Lower leg skin (tissue), 3 donors: ENCODE data around the gene AQP2.

Source experiments
- CTCF ChIP-seq, 3 donors: fragments of 450-650 bp; IDR thresholded peaks; one replicate each; pipeline ENCODE4 v1.5.1; 2016; ENCODE audit warnings: antibody characterized with exemption in 3 of 3, mild to moderate bottlenecking in 3 of 3, moderate library complexity in 2 of 3
- POLR2A ChIP-seq, 2 donors: fragments of 450-650 bp; IDR thresholded peaks; one replicate each; pipeline ENCODE4 v1.6.1; 2016 to 2017; ENCODE audit warnings: antibody characterized with exemption in 2 of 2, mild to moderate bottlenecking in 1 of 2, moderate library complexity in 1 of 2

DNA sequence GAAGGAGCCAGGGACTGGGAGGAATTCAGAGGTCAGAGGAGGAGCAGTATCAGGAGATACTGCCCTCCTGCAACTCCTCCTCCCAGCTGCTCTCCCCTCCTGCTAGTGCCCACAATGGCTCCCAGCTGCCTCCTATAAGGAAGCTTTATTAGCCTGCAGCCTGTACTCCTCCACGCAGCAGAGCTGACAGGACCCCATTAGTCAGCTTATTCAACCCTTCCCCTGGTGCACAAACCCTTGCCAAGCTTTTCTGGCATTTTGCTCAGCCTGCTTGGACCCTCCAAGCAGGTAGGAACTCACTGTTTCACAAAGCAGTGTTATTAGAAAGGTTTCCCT is 6.9 kb upstream of the AQP2 start:
- TF ChIP-seq CTCF (IDR thresholded peaks at IDR 0.05) (no peak), POLR2A (IDR thresholded peaks at IDR 0.05) (no peak)
